Naive thymus-derived CD8-positive, alpha-beta T cell (primary cell): Measurements from ENCODE around the gene RDX. TPM values are rescaled to one million over a fixed set of nuclear protein-coding genes. Genes with fewer than 3 reads are reported as not detected.

Experiments used
- ATAC-seq, 2 donors: fragments of 150-1000 bp; cut with Tn5 transposase in 1 of 2; sonication (Bioruptor Pico), chemical (Tn5 transposase) in 1 of 2; 1 replicate in 1 of 2; 2 replicates in 1 of 2; pipeline ENCODE4 v1.10.0; 2021; ENCODE audit warnings: mild to moderate bottlenecking in 2 of 2, moderate library complexity in 2 of 2
- POLR2A ChIA-PET: fragments of 350-600 bp; sonication (Branson Sonifier 250); formaldehyde crosslinking; loops from one replicate; lab custom pipeline; 2021; ENCODE audit warnings: antibody characterized with exemption; lab: Charles Lee
- DNase-seq, 10 donors: peaks; one replicate each; pipeline versions ENCODE4 v3.0.0 to v3.0.0-alpha.2; 2020 to 2022
- H3K27ac Mint-ChIP-seq, 10 donors: one replicate each; pipeline ENCODE4 v1.8.0; 2020 to 2022; ENCODE audit warnings: mild to moderate bottlenecking in 10 of 10, mixed read lengths in 10 of 10, moderate library complexity in 4 of 10, inconsistent platforms in 1 of 10
- H3K27me3 Mint-ChIP-seq, 5 donors: one replicate each; pipeline ENCODE4 v1.8.0; 2021 to 2022; ENCODE audit warnings: mixed read lengths in 5 of 5
- H3K36me3 Mint-ChIP-seq, 3 donors: one replicate each; pipeline ENCODE4 v1.8.0; 2020 to 2022; ENCODE audit warnings: mixed read lengths in 3 of 3, mild to moderate bottlenecking in 2 of 3, inconsistent platforms in 1 of 3
- H3K4me1 Mint-ChIP-seq, 4 donors: one replicate each; pipeline ENCODE4 v1.8.0; 2021 to 2022; ENCODE audit warnings: mixed read lengths in 4 of 4
- H3K4me3 Mint-ChIP-seq, 10 donors: one replicate each; pipeline ENCODE4 v1.8.0; 2020 to 2022; ENCODE audit warnings: mild to moderate bottlenecking in 10 of 10, mixed read lengths in 10 of 10, moderate library complexity in 6 of 10, inconsistent platforms in 1 of 10
- H3K9me3 Mint-ChIP-seq, 9 donors: one replicate each; pipeline ENCODE4 v1.8.0; 2020 to 2022; ENCODE audit warnings: mixed read lengths in 9 of 9, mild to moderate bottlenecking in 3 of 9, inconsistent platforms in 1 of 9, moderate library complexity in 1 of 9
- polyA plus RNA-seq, 3 donors: library from polyadenylated mRNA; unstranded; fragments of 300-500 nt; fragmentation: Illumina TruSeq; gene quantifications; one replicate each; pipeline ENCODE4 v1.2.3, GENCODE V29; 2021
- total RNA-seq, 8 experiments: library from RNA in 2 of 8; stranded (reverse) in 2 of 8; gene quantifications; one replicate each; pipeline ENCODE4 v1.2.3 and lab custom pipeline; 2021 to 2026

The RDX gene
- total and polyA plus RNA-seq, 5 experiments from 2014 or later = 1.8 to 14.1 (median 10.8) TPM

DNA sequence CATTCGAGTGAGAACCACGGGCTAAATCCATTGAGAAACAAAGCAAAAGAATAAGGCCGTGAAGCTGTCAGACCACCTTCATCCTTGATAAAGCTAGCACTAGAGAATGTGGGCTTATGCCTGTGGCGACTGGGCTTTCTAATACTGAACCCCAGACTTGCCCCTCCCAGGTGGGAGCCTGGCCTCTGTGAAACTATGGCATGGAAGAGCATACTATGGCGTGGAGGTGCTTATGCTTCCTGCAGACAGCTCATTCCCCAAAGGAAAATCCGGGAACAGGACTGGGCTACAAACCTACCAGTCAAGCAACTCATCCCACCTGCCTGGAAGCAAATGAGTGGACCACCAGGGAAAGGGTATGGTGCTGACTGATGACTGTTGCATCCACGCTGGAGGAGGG lies 110.8 kb downstream of the RDX start:
- Mint-ChIP-seq H3K27me3 (peaks cover 4 to 15% (median 5%) of the 10 kb centered on the region in 5 donors), H3K27ac (no peak overlapping the region), H3K36me3 (no peaks in the 10 kb centered on the region), H3K4me3 (no peak overlapping the region), H3K4me1 (peaks cover 0 to 2% (median 0%) of the 10 kb centered on the region in 4 donors), H3K9me3 (no peaks in the 10 kb centered on the region)
- DNase-seq (no peak), ATAC-seq (no peak)
- POLR2A ChIA-PET = no interaction called here

DNA sequence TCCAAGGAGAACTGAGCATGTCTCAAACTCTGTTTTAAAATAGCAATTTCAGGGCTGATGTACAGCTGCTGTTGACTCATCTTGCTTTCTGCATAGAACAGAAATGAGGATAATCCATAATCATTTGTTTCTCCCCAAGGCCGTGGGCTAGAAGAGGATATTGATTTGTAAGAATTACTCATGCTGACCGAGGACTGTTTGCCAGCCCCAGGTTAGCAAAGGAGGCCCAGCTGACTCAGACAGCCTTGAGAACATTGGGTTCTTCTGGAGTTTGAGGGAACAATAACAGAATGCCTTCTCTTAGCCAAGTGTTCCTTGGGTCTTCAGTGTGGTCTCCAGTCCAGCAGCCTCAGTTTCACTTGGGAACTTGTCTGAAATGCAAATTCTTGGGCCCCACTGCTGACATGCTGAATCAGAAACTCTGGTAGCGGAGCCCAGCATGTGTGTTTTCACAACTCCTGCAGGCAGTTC lies 111.3 kb downstream of the RDX start:
- no peaks in the 10 kb centered on the region for H3K9me3 Mint-ChIP-seq
- no peaks in the 10 kb centered on the region for H3K36me3 Mint-ChIP-seq
- ATAC-seq = no peak
- DNase-seq = no peak
- POLR2A ChIA-PET = no interaction called here
- H3K27ac Mint-ChIP-seq = no peak overlapping the region
- peaks cover 0 to 2% (median 0%) of the 10 kb centered on the region in 4 donors for H3K4me1 Mint-ChIP-seq
- H3K27me3 Mint-ChIP-seq = peaks cover 4 to 15% (median 5%) of the 10 kb centered on the region in 5 donors
- H3K4me3 Mint-ChIP-seq = no peak overlapping the region

DNA sequence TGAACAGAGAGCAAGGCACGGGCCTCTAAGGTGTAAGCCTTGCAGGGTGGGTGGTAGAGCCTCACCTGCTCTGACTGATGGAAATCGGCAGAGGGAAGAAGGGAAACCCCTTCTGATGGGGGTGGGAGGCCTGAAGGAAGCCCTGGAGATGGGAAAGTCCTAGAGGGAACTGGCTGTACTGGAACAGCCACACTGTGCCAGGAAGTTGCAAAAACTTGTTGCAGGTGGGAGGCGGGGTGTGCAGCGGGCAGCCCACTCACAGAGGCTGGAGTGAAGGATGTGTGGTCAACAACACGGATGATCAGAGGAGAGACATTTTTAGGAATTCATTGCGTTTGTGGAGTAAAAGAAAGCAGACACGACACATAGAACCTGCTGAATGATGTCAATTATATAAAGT lies 112.0 kb downstream of the RDX start:
- Mint-ChIP-seq H3K27ac (no peak overlapping the region), H3K9me3 (no peaks in the 10 kb centered on the region), H3K4me3 (no peak overlapping the region), H3K36me3 (no peaks in the 10 kb centered on the region), H3K4me1 (peaks cover 0 to 2% (median 0%) of the 10 kb centered on the region in 4 donors), H3K27me3 (peaks cover 3 to 15% (median 5%) of the 10 kb centered on the region in 5 donors)
- ATAC-seq (no peak), DNase-seq (no peak)
- POLR2A ChIA-PET = no interaction called here

DNA sequence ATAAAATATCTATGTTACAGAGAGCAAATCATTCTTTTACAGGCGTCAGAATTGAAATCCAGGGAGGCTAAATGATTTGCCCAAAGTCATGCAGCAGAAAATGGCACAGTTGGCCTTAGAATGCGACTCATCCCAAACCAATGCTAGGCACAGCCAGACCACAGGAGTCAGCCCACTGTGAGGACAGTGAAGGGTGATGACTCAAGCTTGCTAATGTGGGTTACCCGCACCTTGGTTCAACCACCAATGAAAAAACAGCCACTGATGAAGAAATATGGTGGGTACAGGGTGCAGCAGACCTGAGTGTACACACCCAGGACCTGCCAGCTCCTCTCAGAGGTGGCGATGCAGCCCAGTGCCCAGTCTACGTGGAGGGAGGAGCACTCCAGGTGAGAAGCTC lies 113.5 kb downstream of the RDX start:
- Mint-ChIP-seq H3K27ac (no peak overlapping the region), H3K9me3 (no peaks in the 10 kb centered on the region), H3K36me3 (no peaks in the 10 kb centered on the region), H3K27me3 (peaks cover 2 to 15% (median 5%) of the 10 kb centered on the region in 5 donors), H3K4me1 (peaks cover 0 to 2% (median 0%) of the 10 kb centered on the region in 4 donors), H3K4me3 (no peak overlapping the region)
- ATAC-seq = no peak
- POLR2A ChIA-PET = no interaction called here
- no peak for DNase-seq

DNA sequence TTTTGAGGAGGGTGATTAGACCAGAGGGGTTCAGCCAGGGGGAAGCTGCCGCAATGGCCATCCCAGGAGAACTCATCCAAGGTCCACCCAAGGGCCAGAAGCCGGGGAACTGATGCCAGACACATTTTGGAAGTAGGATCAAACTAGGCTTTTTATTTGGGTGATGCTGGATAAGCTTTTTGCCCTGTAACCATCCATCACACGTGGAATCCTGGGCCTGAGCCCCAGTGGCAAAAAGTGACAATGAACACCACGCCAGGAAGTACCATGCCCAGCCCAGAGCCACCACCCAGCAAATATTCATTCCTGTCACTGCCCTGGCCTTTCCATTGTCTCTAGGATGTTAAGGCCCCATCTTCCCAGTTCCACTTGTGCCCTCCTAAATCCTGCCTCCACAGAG lies 117.3 kb downstream of the RDX start:
- POLR2A ChIA-PET = interaction anchor here (0.6 kb wide), 1 partner anchor 115 kb away, joined by 3 read pairs; no protein-coding TSS in a partner anchor
- Mint-ChIP-seq H3K36me3 (no peaks in the 10 kb centered on the region), H3K27me3 (peaks cover 0 to 2% (median 0%) of the 10 kb centered on the region in 5 donors), H3K9me3 (no peaks in the 10 kb centered on the region), H3K4me3 (no peak overlapping the region), H3K4me1 (peaks cover 2 to 4% (median 3%) of the 10 kb centered on the region in 4 donors), H3K27ac (no peak overlapping the region)
- ATAC-seq (no peak), DNase-seq (no peak)

DNA sequence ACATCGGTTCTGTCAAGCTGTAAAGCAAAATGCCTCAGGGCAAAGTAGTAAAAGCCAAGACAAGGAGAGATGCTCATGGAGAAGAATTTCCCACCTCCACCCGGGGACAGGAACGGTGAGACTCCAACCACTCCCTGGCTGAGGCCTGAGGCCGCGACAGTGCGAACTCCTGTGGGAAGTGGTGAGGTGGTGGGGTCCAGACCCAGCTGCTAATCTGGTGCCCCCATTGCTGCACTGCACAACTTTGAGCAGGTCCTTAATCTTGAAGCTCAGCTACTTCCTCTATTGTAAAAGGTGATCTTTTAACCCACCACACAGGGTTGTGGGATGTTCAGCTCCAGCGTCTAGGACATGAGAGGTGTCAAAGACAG lies 119.3 kb downstream of the RDX start:
- Mint-ChIP-seq H3K9me3 (no peaks in the 10 kb centered on the region), H3K4me1 (peaks cover 4 to 8% (median 7%) of the 10 kb centered on the region in 4 donors), H3K36me3 (no peaks in the 10 kb centered on the region), H3K4me3 (no peak overlapping the region), H3K27ac (peak overlapping the region in 1 of 10 donors; percentile 13), H3K27me3 (peaks cover 4 to 16% (median 8%) of the 10 kb centered on the region in 5 donors)
- ATAC-seq (no peak), DNase-seq (no peak)
- POLR2A ChIA-PET = no interaction called here

DNA sequence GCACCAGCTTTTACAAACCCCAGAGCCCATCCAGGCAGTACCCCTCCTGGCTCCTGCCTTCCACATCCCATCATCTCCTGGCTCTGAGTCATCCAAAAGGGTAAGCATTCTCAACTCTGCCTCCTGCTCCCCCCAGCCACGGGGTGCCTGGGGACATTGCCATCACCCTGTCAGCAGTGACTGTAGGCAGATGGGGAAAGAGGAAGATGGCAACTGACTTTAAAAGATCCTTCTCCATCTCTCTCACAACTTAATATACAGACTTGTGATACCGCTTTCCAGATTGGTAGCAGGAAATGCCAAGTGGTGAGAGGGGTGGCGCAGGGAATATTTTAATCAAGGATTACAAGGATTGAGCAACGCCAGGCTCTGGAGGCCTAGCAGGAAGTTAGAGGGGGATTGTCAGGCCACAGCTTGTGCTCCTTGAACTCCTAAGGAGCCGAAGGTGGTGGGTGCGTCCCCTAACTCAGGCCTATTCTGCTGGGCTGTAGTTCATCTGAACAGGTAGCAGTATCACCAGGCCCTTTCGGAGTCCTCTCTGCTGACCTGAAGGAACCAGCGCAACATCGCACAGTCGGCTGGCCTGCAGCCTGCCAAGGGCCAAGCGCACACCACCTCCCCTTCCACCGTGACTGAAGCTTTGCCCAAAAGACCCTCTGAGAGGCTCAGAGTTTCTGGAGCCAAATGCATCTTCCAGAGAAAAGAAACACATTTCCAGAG lies 119.9 kb downstream of the RDX start:
- Mint-ChIP-seq H3K4me3 (no peak overlapping the region), H3K36me3 (no peaks in the 10 kb centered on the region), H3K27ac (peak overlapping the region in 1 of 10 donors; percentile 13), H3K4me1 (peaks cover 4 to 8% (median 7%) of the 10 kb centered on the region in 4 donors), H3K27me3 (peaks cover 6 to 19% (median 8%) of the 10 kb centered on the region in 5 donors), H3K9me3 (no peaks in the 10 kb centered on the region)
- POLR2A ChIA-PET = no interaction called here
- no peak for DNase-seq
- no peak for ATAC-seq

DNA sequence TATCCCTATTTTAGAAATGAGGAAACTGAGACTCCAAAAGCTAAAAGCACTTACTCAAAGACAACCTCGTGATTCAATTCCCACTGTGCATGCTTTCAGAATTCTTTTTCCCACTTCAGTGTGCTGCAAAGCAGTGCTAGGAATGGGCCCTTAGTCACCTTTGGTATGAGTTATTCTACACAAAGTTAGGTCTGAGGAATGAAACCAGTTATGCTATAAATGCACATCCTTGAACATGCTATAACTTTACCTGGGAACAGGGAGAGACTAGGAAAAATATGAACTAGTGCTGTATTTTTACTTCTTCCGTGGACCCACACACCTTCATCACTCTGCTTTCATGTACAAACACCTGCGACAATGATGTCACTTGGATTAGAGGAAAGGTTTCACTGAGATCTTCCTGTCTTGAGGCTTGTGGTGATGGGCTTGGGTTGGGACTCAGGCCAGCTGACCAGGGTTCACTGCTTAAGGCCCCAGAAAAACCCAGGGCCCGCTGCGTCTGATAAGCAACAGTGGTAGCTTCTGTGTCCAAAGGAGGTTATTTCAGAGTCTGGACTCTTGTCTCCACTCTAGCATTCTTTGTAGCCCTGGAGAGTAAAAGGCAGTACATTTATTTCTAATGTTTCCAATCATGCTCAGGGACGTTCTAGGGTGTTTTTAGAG lies 121.6 kb downstream of the RDX start:
- Mint-ChIP-seq H3K27ac (no peak overlapping the region), H3K9me3 (no peaks in the 10 kb centered on the region), H3K4me1 (peaks cover 4 to 8% (median 7%) of the 10 kb centered on the region in 4 donors), H3K4me3 (peak overlapping the region in 3 of 10 donors; percentile 15 to 71 (median 55)), H3K27me3 (peaks cover 7 to 20% (median 9%) of the 10 kb centered on the region in 5 donors), H3K36me3 (no peaks in the 10 kb centered on the region)
- no peak for ATAC-seq
- POLR2A ChIA-PET = no interaction called here
- no peak for DNase-seq

DNA sequence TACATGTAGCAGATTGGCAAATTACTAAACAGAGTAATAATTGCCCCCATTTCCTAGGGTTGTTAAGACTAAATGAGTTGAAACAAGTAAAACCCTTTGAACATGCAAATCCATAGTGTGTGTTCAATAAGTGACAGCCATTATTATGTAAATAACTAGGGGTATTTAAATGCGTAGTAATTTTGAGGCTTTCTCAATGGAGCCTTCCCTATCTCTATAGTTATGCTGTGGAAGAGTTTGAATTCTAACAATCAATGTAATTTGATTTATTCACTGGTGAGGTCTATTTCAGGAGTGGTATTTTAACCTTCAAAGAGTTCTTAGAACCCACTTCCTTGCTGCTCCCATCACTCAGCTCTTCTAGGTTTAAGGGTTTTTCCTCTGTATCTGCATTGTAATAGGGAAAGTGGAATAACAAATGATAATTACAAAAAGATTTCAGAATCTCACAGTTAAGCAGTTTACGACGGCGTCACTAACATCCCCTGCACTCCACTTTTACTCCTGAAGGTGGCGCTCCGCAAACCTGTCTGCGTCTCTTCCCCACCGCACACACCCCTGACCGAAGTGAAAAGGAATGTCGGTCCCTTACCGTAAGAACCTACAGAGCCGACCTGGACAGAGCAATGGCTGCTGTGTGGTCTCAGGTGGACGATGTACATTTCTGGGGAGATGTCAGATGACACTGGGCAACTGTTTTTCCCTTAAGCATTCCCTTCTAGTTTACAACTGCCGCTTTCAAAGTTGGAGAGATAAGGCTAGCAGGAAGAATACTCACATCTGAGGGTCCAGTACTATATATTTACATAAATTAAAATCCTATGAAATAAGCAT lies 122.4 kb downstream of the RDX start:
- Mint-ChIP-seq H3K27me3 (peaks cover 7 to 20% (median 9%) of the 10 kb centered on the region in 5 donors), H3K4me3 (peak overlapping the region; percentile 39 to 78 (median 52)), H3K36me3 (no peaks in the 10 kb centered on the region), H3K4me1 (peaks cover 4 to 8% (median 7%) of the 10 kb centered on the region in 4 donors), H3K27ac (peak overlapping the region in 2 of 10 donors; percentile 65 to 73), H3K9me3 (no peaks in the 10 kb centered on the region)
- ATAC-seq = peak; percentile 70 to 78
- peak; percentile 9 to 66 (median 42) for DNase-seq
- POLR2A ChIA-PET = no interaction called here

DNA sequence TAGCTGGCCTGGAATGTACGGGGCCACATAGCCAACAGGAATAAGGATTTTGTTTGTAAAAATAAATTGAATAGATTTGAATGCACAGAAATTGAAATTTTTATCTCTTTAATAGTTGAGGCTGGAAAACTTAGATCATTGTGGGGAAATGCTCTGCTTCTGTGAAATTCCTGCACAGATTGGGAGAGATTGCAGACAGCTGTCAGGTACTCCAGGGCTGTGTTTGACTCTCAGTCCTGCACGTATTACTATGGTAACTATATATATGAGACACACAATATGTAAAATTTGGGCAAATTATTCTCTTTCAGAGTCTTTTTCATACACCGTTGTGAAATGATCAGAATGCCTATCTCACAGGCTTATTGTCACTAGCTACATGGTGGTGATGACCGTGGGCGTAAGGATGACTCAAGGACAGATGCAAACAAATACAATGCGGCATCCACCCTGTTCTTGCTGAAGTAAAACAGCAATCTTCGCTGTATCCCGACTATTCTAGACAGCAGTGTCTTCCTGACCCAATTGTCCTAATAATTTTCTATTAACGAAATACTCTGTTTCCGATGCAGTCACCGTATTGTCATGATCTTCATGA lies 123.8 kb downstream of the RDX start:
- POLR2A ChIA-PET = no interaction called here
- ATAC-seq (no peak), DNase-seq (no peak)
- Mint-ChIP-seq H3K4me1 (peaks cover 4 to 8% (median 7%) of the 10 kb centered on the region in 4 donors), H3K4me3 (no peak overlapping the region), H3K27me3 (peaks cover 7 to 20% (median 10%) of the 10 kb centered on the region in 5 donors), H3K36me3 (no peaks in the 10 kb centered on the region), H3K9me3 (no peaks in the 10 kb centered on the region), H3K27ac (no peak overlapping the region)

DNA sequence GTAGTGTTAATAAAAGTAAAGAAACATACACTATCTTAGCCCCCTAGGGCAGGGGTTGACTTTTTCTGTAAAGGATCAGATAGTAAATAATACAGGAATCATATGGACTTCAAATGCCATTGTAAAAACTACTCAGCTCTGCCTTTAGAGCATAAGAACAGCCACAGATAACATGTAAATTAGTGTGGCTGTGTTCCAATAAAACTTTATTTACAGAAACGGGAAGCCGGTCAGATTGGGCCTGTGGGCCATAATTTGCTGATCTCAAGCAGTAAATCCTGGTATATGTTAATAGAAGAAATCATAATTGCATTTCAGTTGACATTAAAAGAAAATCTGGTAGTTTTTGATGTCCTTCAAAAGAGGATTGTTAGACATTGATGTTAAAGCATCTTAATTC lies 126.7 kb downstream of the RDX start:
- no peak overlapping the region for H3K27ac Mint-ChIP-seq
- peaks cover 9 to 20% (median 12%) of the 10 kb centered on the region in 5 donors for H3K27me3 Mint-ChIP-seq
- no peak for DNase-seq
- H3K4me1 Mint-ChIP-seq = peaks cover 4 to 8% (median 7%) of the 10 kb centered on the region in 4 donors
- no peaks in the 10 kb centered on the region for H3K36me3 Mint-ChIP-seq
- no peak for ATAC-seq
- no peaks in the 10 kb centered on the region for H3K9me3 Mint-ChIP-seq
- H3K4me3 Mint-ChIP-seq = no peak overlapping the region
- POLR2A ChIA-PET = no interaction called here

DNA sequence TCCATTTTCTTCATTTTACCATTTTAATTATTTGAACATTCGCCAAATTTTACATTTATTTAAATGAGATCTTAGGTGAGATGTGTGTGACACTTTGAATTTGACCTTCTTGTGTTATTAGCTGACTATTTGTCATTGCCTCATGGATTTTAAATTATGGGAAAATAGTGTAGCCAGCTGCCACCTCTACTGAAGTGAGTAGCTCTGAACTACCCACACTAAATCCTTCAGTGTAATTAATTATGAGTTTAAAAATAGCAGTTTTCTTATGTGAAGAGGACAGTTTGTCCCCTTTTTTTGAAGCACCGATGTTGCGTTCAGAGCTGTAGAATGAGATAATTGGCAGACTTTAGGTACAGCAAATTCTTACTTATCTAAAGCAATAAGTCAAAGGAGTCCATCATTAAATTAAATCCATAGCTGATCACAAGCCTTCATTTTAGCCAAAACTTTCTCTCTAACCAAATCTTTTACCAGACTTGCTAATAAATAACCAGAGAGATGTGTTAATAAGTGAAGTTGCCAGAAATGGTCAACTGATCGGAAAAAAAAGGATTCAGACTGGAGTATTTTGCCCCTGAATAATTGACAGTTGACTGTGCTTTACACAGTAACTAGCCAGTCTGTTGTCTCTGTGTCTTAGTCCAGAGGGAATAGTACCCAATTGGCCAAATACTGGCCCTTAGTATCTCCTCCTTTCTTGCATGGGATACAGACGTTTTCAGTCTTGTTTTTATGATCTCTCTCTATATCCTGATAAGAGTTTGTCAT lies 128.2 kb downstream of the RDX start:
- ATAC-seq = no peak
- no peak overlapping the region for H3K27ac Mint-ChIP-seq
- H3K4me3 Mint-ChIP-seq = no peak overlapping the region
- no peak for DNase-seq
- no peaks in the 10 kb centered on the region for H3K4me1 Mint-ChIP-seq
- no peaks in the 10 kb centered on the region for H3K36me3 Mint-ChIP-seq
- H3K9me3 Mint-ChIP-seq = no peaks in the 10 kb centered on the region
- H3K27me3 Mint-ChIP-seq = peaks cover 8 to 14% (median 11%) of the 10 kb centered on the region in 5 donors
- POLR2A ChIA-PET = no interaction called here
